Type B pancreatic cell (in vitro differentiated cells): Measurements from ENCODE around the gene SPATA3. TPM values are rescaled to one million over a fixed set of nuclear protein-coding genes. Genes with fewer than 3 reads are reported as not detected.

Source experiments
- DNase-seq: peaks from one replicate; pipeline ENCODE4 v3.0.0; 2021; ENCODE audit warnings: mixed read lengths; ENCODE audit not compliant: unreplicated experiment; ENCODE audit errors: extremely low spot score
- H3K27ac Mint-ChIP-seq: 2 replicates; pipeline ENCODE4 v1.8.0; 2021; ENCODE audit warnings: mild to moderate bottlenecking, mixed read lengths
- H3K27me3 Mint-ChIP-seq: 2 replicates; pipeline ENCODE4 v1.8.0; 2021; ENCODE audit warnings: mixed read lengths
- H3K36me3 Mint-ChIP-seq: 2 replicates; pipeline ENCODE4 v1.8.0; 2021; ENCODE audit warnings: mixed read lengths
- H3K4me1 Mint-ChIP-seq: one replicate; pipeline ENCODE4 v1.8.0; 2021; ENCODE audit warnings: mixed read lengths; ENCODE audit not compliant: unreplicated experiment
- H3K4me3 Mint-ChIP-seq: 2 replicates; pipeline ENCODE4 v1.8.0; 2021; ENCODE audit warnings: mild to moderate bottlenecking, mixed read lengths
- H3K9me3 Mint-ChIP-seq: 2 replicates; pipeline ENCODE4 v1.8.0; 2021; ENCODE audit warnings: mixed read lengths
- long read RNA-seq: library from polyadenylated mRNA; unstranded; transcript quantifications from one replicate; pipeline ENCODE4 v2.0.0, GENCODE V29; 2020
- total RNA-seq: library from RNA; stranded (reverse); gene quantifications from 2 replicates; pipeline ENCODE4 v1.2.1, GENCODE V29; 2021; ENCODE audit warnings: low replicate concordance
- TF ChIP-seq, protein P1 (sequence below): fragments of 200-600 bp; sonication (generic); conservative IDR thresholded peaks from 2 replicates; pipeline ENCODE4 v1.5.0; 2021; ENCODE audit warnings: antibody characterized with exemption, mild to moderate bottlenecking

SPATA3 gene
- total RNA-seq = not detected in 2 replicates
- long read RNA-seq = 0 reads

DNA sequence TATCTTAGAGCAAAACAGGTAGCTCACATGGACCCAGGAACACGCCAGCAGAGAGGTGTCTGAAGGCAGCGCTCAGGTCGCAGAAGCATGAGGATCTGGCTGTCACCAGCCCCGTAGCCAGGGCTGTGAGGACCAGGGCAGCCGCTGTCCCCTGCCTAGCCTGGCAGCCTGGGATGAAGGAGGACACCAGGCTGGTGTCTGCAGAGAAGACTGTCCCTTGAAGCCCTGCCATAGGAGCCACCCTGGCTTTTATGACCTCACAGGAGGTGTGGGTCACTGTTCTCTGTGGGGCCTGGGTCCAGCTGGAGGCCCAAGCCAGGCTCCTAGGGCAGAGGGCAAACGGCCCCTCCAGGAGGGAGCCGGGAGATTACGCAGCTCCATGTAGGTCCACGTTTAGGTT is at the start of gene SPATA3:
TSS of gene SPATA3 (plus strand) at position 301 of the 400 bp plus-strand sequence. CDS start 113 bp downstream, outside the sequence.
- Mint-ChIP-seq H3K27ac (no peak within 1 kb of the TSS), H3K9me3 (no peaks in the 10 kb centered on the region), H3K4me1 (no peaks in the 10 kb centered on the region), H3K36me3 (no peaks in the 10 kb centered on the region), H3K4me3 (no peak within 1 kb of the TSS), H3K27me3 (peaks cover 34% of the 10 kb centered on the region)
- TF ChIP-seq, protein P1, sequence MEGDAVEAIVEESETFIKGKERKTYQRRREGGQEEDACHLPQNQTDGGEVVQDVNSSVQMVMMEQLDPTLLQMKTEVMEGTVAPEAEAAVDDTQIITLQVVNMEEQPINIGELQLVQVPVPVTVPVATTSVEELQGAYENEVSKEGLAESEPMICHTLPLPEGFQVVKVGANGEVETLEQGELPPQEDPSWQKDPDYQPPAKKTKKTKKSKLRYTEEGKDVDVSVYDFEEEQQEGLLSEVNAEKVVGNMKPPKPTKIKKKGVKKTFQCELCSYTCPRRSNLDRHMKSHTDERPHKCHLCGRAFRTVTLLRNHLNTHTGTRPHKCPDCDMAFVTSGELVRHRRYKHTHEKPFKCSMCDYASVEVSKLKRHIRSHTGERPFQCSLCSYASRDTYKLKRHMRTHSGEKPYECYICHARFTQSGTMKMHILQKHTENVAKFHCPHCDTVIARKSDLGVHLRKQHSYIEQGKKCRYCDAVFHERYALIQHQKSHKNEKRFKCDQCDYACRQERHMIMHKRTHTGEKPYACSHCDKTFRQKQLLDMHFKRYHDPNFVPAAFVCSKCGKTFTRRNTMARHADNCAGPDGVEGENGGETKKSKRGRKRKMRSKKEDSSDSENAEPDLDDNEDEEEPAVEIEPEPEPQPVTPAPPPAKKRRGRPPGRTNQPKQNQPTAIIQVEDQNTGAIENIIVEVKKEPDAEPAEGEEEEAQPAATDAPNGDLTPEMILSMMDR = no peak
- DNase-seq = no peak

DNA sequence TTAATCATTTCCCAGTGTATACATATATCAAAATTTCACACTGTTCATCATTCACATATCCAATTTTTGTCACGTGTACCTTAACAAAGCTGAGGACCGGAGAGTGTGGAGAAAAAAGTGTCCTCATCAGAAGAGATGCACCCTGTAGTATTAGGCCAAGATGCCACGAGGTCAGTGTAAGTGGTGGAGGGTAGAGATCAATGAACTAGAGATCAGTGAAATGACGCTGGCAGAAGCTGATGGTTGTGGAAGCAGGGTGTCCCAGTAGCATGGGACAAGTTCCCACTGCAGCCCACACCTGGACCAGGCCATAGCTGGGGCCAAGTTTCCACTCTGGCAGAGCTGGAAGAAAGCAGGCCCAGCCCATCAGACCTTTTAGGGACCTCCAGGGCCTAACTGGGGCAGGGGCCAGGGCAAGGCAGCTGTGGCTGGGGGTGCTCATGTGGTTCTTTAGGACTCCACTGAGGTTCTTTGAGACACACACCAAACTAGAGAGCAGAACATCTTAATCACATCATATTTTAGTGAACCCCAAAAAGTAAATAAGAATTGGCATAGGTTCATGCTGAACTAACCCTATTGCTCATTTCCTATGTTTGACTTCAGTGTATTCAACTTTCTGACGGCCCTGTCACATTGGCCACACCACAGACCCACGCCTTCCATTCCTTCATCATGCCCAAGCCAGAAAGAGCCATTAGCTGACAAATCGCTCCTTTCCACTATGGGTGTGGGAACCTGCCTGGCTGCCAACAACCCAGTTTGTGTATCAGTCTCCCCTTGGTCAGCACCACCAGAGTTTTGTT is 49.3 kb upstream of the SPATA3 start:
- Mint-ChIP-seq H3K27me3 (peaks cover 3% of the 10 kb centered on the region), H3K4me3 (no peak overlapping the region), H3K36me3 (no peaks in the 10 kb centered on the region), H3K9me3 (no peaks in the 10 kb centered on the region), H3K27ac (no peak overlapping the region), H3K4me1 (peaks cover 4% of the 10 kb centered on the region)
- no peak for DNase-seq
- TF ChIP-seq, protein P1 = no peak

DNA sequence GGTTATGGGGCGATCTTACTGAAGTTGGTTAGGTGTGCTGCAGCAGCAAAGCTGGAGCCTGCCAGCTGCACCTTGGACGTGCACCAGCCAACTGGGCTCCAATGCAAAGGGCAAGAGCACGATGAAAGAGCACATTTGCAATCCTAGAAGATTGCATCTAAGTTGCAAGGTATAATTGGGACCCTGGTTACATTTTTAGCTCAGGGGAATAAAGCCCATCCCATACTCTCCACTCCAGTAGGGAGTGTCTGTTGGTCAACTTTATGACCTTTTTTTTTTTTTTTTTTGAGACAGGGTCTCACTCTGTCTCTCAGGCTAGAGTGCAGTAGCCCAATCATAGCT is 48.7 kb upstream of the SPATA3 start:
- no peak overlapping the region for H3K27ac Mint-ChIP-seq
- no peaks in the 10 kb centered on the region for H3K9me3 Mint-ChIP-seq
- no peaks in the 10 kb centered on the region for H3K27me3 Mint-ChIP-seq
- no peaks in the 10 kb centered on the region for H3K36me3 Mint-ChIP-seq
- DNase-seq = no peak
- H3K4me3 Mint-ChIP-seq = no peak overlapping the region
- TF ChIP-seq, protein P1 = no peak
- H3K4me1 Mint-ChIP-seq = no peaks in the 10 kb centered on the region

DNA sequence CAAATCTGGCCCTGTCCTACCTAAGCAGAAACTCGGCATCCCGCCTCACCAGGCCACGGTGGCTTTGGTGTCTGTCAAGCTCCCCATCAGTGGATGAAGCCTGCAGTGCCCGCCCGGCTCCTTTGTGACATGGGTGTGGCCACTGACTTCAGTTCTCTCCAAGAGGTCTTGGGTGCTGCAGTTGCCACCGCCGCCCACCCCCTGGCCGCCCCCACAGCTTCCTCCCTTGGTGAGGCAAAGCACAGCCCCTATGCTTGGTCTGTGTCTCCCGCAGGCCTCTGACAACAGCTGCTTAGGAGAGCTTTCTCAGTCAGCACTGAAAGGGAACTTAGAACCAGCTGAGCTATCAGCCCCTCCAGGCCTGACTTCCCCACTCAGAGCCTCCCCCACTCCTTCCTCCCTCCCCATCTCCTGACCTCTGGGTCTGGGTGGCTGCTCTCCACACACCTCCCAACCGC is 48.0 kb upstream of the SPATA3 start:
- Mint-ChIP-seq H3K36me3 (no peaks in the 10 kb centered on the region), H3K4me3 (no peak overlapping the region), H3K4me1 (no peaks in the 10 kb centered on the region), H3K9me3 (no peaks in the 10 kb centered on the region), H3K27me3 (no peaks in the 10 kb centered on the region), H3K27ac (no peak overlapping the region)
- no peak for DNase-seq
- TF ChIP-seq, protein P1 = no peak

DNA sequence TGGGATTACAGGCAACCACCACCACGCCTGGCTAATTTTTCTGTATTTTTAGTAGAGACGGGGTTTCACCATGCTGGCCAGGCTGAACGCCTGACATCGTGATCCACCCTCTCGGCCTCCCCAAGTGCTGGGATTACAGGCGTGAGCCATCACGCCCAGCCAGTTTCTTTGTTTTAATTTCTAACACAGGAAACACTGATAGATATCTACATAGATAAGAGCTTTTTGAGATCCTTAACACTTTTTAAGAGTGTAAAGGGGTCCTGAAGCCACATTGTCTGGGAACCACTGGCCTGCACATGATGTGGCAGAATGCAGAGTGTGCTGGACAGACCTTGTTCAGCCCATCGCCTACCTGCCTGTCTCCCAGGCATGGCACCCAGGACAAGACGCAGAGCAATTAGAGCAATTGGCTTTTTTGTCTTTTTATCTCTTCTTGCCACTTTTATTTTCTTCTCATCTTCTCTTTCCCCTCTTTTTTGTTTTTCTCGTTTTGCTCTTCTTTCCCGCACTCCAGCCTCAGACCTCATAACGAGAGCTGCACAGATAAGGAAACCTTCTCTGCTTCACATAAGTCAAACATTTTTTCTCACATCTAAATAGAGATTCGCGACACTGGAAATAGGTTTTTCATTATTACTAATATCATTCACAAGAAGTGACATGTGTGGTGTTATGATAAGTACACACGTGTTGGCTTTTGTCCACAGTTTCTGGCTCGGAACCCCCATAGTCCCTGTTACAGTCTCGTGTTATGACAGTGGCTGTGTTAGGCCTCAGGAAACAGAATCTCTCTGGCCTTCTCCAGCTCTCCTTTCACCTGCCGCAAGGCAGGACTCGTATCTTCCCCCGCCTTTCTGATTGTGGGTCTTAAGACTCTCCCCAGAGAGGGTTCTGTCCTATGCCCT is 45.7 kb upstream of the SPATA3 start:
- no peak overlapping the region for H3K27ac Mint-ChIP-seq
- H3K4me1 Mint-ChIP-seq = no peaks in the 10 kb centered on the region
- H3K4me3 Mint-ChIP-seq = no peak overlapping the region
- H3K9me3 Mint-ChIP-seq = no peaks in the 10 kb centered on the region
- H3K27me3 Mint-ChIP-seq = peaks cover 12% of the 10 kb centered on the region
- H3K36me3 Mint-ChIP-seq = no peaks in the 10 kb centered on the region
- no peak for DNase-seq
- TF ChIP-seq, protein P1 = no peak
